HG03571 (cell line): ENCODE data around the gene ADH1C.
A peak's percentile ranks its signal among the peaks of the same experiment; 100 is the strongest.
"Not testable (repeated sequence)": the region's sequence is repeated elsewhere in the genome, so short reads cannot be mapped to it uniquely, and the experiment has no call there.

ENCODE experiments used
- ATAC-seq: cut with Tn5 transposase; IDR thresholded peaks from one replicate; pipeline ENCODE4 v1.9.1; 2021; ENCODE audit not compliant: unreplicated experiment

Gene ADH1C

DNA sequence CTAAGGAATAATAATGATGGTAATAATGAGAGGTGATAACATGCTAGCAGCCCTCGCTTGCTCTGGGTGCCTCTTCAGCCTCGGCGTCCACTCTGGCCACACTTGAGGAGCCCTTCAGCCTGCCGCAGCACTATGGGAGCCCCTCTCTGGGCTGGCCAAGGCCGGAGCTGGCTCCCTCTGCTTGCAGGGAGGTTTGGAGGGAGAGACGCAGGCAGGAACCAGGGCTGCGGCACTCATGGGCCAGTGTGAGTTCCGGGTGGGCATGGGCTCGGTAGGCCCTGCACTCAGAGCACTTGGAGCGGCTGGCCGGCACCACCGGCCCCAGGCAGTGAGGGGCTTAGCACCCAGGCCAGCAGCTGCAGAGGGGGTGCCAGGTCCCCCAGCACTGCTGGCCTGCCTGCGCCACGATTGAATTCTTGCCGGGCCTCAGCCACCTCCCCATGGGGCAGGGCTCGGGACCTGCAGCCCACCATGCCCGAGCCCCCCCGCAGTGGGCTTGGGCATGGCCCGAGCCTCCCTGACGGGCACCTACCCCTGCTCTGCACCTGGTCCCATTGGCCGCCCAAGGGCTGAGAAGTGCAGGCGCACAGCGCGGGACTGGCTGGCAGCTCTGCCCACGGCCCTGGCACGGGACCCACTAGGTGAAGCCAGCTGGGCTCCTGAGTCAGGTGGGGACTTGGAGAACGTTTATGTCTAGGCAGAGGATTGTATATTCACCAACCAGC is 7.1 kb upstream of the ADH1C start:
- no peak for ATAC-seq

DNA sequence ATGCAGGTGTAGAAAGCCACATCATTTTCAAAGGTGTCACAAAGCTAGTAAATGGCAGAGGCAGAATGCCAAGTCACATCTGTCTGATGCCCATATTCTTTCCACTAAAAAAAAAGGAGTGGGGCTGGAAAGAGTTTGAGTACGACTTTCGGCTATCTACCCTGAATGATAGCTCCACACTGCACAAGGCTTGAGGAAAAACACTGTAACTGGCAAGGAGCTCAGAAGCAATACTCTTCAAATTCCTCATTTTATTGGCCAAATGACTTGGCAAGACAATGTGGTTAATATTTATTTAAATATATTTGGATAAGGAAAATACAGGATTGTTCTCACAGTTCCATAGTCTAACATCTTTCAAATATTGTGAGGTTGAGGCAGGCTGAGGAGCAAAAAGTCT is 5.4 kb upstream of the ADH1C start:
- no peak for ATAC-seq

DNA sequence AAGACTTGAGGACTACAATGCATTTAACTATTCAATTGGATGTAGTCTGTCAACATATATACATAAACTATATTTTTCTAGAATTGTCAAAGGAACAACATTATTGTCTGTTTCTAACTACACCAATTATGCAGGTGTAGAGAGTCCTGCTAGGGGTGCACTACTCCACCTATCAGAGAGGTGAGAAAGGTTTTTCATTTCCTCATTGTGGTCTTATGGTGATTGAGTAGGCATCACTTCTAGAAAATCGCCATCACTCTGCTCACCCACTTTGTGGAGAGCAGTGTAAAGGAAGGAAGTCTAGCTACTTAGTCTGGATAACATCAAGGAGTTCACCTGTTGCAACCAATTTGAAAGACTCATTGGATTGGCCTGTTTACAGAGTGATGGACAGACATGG is 4.4 kb upstream of the ADH1C start:
- ATAC-seq = peak; percentile 68

DNA sequence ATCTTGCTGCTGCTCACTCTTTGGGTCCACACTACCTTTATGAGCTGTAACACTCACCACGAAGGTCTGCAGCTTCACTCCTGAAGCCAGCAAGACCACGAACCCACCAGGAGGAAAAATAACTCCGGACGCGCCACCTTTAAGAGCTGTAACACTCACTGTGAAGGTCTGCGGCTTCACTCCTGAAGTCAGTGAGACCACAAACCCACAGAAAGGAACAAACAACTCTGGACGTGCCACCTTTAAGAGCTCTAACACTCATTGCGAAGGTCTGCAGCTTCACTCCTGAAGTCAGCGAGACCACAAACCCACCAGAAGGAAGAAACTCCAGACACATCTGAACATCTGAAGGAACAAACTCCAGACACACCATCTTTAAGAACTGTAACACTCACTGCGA is 3.6 kb upstream of the ADH1C start:
- not testable (repeated sequence) for ATAC-seq

DNA sequence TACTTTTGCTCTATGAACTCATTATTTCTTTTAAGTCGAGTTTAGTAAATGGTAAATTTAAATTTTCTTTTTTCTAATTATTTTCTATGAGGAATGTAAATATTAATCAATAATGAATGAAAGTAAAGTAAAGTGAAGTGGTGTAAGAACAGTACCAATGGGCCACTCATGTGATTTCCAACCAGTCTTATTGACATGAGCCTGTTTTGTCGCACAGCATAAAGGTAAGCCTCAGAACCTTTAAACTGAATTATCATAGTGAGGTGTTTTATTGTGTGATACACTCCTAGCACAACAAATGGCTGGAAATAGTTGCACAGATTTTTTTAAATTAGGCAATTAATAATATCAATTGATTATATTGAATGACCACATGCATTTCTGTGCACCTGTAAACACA is 1.1 kb downstream of the ADH1C start:
- ATAC-seq = no peak

DNA sequence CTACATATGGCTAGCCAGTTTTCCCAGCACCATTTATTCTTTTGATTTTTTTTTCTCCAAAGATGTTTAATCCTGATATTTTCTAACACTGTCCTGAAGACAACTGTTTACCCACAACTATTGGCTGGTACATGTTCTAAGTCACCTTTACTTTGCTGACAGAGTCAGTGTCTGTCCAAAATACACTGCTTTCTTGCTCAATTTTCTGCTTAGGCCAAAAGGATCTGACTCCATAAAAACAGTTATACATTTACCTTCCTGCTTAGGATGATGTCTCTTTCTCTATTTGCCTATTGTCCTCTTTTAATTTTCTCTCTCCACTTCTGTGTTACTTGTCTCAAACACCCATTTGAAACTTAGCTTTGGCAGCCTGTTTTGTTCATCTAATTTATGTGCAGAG is 3.2 kb downstream of the ADH1C start:
- no peak for ATAC-seq

DNA sequence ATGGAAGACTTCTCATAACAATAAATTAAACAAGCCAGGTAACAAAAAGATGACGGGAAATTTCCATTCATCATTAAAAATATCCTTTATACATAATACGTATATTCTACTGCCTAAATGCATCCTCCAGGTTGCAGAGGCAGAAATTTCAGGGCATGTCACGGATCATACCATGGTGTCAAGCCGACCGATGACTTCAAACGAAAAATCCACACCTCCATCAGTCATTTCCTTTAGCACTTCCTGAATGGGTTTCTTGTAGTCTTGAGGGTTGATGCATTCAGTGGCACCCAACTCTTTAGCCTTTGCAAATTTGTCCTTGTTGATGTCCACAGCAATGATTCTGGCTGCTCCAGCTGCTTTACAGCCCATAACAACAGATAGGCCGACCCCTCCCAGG is 9.9 kb downstream of the ADH1C start:
- ATAC-seq = not testable (repeated sequence)

DNA sequence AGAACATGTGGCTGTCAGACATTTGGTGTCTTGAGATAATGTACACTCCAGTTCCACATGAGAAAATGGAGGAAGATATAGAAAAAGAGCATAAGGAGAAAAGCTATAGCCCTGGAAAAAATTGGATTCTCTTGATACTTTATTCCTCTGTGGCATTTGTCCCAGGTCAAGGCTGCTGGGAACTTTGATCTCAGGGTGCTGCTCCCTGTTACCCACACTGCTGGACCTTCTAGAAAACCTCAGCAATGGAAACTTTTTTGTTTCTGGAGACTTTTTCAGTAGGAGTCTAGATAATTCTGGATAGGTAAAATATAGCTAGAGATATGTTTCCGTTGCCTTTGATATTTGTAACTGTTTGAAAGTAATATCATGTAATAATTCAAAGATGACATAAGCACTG is 11.1 kb downstream of the ADH1C start:
- ATAC-seq = no peak

DNA sequence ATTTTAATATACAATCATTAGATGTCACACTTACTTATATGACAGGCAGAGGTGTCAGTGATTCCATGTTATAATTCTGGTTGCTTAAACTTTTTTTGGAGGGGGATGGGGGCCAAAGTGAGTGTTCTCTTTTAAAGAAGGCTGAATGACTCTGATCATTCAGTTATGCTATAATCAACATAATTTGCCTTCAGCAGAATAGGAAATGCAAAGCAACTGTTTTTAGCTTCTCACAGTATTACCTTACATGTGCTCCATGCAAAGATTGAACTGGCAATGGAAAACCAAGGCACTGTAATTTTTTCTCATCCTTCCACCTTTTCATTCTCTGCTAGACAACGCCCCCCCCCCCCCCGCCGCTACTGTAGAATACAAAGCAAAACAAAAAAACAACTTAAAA is 13.4 kb downstream of the ADH1C start:
- ATAC-seq = no peak

DNA sequence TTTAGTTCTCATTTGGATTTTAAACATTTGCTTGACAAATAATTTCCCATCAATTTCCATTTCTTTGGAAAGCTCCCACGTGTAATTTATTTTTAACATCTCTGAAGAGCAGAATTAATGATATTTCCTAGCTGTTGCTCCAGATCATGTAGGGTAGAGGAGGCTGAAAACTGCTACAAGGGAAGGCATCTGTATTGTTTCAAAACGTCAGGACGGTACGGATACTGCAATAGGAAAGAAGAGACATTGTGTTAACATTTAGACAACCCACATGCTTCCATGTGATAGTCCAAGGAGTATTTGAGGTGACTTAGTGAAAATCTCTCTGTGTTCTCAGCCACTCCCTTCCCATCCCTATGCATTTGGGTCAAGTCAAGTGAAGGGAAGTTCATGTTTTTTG is 16.0 kb downstream of the ADH1C start:
- ATAC-seq = no peak

DNA sequence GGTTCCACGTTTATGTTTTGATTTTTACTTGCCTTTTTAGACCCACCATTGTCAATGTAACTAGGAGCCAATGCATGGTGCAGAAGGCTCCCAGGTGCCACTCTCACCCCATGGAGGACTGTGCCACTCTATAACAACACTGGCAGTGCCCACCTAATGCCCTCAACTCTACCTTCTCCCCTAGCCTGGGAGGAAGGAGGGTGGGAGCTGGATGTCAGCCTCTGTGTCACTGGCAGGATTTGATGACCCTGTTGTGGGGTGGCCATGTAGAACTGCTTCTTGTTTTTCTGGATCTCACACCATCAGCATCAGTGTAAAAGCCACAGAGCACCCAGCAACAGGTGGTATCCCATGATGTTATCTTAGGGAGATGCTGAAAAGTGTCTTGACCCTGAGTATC is 17.7 kb downstream of the ADH1C start:
- ATAC-seq = no peak

DNA sequence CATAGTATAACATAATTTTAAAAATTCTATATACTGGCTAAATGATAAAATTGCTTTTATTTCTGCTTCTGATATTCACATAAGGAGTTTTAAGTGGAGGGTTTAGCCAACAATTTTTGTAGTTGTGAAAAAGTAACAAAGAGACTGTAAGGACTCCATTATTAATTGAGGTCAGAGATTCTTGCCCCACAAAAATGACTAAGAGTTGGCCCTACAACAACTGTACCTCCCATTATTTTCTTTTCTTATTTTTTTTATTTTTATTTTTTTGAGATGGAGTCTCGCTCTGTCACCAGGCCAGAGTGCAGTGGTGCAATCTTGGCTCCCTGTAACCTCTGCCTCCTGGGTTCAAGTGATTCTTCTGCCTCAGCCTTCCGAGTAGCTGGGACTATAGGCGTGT is 21.9 kb downstream of the ADH1C start:
- no peak for ATAC-seq

DNA sequence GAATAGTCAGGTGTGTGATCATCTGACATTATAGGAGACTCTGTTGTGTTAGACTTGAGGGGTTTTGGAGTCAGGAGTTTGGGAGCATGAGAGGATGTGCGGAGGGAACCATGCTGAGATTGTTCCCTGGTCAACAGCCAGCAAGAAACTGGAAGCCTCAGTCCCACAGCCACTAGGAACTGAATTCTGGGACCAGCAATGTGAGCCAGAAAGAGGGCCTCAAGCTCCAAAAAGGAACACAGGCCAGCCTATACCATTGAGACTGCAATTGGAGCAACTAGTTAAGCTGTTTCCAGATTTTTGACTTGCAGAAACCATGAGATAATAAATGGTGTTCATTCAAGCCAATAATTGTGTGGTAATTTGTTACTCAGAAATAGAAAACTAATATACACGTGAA is 22.7 kb downstream of the ADH1C start:
- ATAC-seq = no peak

DNA sequence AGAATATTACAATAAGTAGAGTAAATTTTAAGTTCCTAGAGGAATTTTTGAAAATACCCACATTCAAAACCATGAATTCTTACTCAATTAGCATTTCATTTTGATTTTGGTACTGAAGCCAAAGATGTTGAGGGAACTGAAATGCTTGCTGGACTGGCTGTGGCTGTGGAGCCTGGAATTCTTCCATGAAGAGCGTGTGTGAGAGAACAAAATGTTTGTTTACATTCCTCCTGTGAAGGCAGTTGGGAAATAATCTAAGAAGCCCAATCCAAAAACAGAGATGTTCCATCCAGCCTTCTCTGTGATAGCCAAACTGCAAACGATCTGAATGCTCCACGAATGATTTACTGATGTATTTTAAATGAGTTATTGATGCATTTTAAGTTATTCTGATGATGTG is 27.6 kb downstream of the ADH1C start:
- ATAC-seq = no peak

DNA sequence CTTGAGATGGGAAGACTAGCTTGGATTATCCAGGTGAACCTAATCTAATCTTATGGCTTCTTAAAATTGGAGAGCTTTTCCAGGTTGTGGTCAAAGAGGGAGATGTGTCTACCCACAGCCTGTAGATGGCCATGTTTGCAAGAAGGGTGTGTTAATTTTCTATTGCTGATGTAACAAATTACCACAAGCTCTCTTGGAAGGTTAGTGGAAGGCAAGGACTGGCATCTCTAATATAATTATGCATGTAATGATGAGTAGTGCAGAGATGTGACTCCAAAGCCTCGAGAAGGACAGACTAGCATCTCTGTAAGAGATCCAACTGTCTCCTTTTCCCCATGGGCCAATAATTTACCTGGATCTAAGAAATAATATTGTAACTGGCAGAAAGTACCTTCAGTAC is 28.2 kb downstream of the ADH1C start:
- no peak for ATAC-seq

DNA sequence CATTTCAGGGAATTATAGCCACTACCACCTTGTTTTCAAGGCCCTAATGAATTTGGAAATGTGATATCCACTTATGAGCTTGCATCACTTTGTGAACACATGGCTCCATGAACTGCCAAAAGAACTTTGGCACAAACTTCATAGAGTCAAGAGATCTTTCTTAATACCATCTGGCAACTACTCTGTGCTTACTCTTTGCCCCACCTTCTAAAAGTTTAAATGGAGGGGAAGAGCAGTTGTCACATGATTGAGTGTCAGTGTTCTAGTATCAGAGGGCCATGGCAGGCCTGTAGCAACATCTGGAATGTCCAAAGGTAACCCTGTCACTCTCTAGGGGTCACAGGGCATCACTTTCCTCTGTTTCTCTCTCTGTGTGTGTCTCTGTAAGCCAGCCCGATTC is 28.8 kb downstream of the ADH1C start:
- no peak for ATAC-seq

DNA sequence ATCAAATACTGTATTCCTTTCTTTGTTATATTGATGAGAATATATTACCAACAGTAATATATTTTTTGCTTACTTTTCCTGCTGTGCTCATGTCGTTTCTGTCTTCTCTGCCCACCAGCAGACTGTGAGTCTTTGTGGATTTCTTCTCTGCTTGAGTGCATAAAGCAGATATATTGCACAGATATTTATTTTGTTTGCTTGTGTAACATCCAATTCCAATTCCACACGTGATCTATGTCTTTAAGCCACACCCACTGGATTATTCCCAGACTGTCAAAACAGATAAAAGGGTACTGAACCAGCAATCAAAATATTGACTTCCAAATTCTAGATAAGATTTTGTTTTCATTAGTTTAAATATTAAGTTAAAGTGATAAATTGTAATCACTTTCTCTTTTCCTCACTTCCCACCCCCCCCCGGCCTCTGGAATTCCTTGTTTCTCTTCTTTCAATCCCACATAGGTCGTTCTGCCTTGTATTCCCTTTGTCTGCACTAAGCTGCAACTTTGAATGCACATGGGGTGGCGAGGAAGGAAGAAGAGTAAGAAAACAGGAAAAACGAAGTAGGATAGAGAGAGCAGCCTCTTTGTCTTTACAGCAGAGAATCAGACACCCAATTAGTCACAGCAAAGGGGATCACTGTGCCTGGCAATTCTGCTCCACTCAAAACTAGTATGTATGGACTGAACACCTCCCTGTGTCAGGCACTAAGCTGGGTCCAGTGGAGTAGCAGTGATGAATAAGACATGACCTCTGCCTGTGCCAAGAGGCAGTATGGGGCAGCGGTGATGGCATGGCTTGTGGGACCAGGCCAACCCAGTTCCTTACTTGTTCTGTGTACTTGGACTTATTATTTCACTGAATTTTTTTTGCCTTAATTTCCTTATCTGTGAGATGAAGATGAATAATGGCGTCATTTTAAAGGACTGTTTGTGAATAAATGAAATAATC is 31.0 kb downstream of the ADH1C start, which contains the start of gene ADH1B:
ADH1B (minus strand) TSS at position 161 of the 951 bp plus-strand sequence; CDS start at position 91, 70 bp downstream.
- no peak for ATAC-seq

DNA sequence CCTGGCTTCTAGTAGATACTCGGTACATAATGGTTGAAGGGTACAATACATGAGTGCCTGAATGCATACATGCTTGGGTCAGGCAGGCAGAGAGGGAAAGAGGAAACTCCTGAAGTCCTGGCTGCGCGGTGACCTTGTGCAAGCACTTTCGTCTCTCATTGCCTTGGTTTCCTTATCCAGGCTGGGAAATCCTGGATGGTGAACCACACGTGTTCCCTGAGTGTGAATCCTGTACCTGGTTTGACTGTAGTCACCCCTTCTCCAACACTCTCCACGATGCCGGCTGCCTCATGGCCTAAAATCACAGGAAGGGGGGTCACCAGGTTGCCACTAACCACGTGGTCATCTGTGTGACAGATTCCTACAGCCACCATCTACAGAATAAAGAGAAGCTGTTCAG is 34.7 kb downstream of the ADH1C start:
- not testable (repeated sequence) for ATAC-seq

DNA sequence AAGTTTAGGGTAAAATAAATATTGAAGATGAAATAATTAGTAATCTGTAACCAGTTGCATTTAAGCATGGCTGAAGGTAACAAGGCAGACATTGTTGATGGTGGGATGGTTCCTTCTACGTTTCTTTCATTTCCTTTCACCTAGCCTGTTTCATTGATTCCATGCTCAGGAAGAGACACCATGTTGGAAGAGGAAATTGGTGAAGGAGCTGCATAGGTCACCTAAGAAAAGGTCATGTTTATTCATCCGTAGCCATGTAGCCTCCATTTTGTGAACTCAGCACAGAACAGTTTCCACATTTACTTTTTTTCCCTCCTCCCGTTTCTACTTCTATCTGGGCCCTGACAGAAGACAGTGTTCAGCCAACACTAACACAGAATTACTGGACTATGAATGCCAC is 35.2 kb downstream of the ADH1C start:
- no peak for ATAC-seq

DNA sequence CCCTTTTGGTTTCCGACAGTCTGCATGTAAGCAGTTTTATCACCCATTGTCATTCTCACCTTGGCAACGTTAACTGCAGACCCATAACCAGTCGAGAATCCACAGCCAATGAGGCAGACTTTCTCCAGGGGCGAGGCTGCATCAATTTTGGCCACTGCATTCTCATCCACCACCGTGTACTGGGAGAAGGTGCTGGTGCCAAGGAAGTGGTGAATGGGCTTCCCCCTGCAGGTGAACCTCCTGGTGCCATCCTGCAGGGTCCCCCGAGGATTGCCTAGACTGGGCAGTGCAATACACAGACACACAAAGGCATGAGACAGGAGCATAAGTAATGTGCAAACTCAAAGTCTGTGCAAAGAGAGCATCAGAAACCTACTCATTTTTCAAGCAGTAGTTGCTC is 36.7 kb downstream of the ADH1C start:
- no peak for ATAC-seq

DNA sequence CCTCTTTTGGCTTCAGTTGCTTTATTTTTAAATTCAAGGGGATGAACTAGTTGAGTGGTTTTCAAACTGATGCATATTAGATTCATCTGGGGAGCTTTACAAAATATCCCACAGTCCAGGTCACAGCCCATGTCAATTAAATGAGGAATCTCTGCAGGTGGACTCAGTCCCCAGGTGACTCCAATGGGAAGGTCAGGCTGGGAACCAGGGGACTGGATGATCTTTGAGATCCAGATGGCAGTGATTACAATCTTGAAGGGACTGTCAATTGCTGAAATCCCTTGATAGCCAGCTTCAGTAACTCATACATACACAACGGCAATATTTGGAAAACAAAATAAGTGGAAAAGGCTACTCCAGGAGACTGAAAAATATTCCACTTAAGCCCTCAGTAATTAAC is 38.3 kb downstream of the ADH1C start:
- ATAC-seq = no peak

DNA sequence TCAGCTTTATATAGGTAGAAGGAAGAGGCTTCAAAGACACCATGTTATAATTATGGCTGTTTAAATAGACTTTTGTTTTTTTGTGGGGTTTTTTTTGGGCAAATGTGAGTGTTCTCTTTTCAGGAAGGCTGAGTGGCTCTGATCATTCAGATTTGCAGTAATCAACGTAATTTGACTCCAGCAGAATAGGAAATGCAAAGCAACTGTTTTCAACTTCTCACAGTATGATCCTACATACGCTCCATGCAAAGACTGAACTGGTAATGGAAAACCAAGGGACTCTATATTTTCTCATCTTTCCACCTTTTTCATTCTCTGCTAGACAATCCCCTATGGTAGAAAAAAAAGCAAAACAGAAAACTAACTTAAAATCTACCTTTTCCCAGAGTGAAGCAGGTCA is 42.2 kb downstream of the ADH1C start:
- no peak for ATAC-seq
